HG03045 (cell line): ENCODE results near the gene TXNDC9.
"Not testable (repeated sequence)": the region's sequence is repeated elsewhere in the genome, so short reads cannot be mapped to it uniquely, and the experiment has no call there.

Experiments used
- ATAC-seq: cut with Tn5 transposase; IDR thresholded peaks from one replicate; pipeline ENCODE4 v1.9.1; 2021; ENCODE audit warnings: mild to moderate bottlenecking, moderate library complexity; ENCODE audit not compliant: unreplicated experiment

The TXNDC9 gene, protein sequence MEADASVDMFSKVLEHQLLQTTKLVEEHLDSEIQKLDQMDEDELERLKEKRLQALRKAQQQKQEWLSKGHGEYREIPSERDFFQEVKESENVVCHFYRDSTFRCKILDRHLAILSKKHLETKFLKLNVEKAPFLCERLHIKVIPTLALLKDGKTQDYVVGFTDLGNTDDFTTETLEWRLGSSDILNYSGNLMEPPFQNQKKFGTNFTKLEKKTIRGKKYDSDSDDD

DNA sequence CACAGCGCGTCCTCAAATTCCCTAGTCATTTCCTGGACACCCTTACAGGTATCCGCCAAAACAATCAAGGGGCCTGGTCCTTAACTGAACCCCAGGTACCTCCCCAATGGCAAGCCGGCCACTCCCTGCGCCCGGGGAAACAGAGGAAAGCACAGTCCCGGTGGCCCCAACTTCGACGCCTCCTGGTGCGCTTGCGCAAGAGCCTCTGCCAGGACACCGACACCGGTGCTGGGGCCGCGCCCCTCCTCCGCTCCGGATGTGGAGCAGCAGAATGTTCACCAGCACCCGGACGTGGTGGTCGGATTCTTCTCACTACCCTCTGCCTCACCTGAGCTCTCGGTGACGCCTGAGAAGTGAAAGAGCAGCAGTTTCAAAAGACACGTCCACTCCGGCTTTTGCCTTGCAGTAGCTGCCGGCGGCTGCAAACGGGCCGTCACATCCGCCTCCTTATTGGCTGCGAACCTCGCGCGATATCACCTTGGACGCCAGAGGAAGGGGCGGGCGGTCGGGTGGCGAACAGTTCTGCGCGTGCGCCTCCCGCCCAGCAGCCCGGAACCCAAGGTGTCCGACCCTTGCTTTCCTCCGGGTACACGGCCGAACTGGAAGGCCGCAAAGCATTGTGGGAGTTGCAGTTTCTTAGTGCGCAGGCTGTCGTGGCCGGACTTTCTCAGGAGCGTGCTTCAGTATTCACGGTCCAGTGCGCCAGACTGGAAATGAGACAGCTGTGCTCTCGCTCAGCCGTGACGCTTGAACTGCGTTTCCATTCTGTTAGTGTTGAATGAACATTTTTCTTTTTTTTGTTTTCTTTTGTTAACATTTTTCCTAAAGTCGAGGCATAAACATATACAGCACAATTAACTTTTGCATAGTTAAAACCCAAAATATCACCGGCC is at the start of gene TXNDC9:
Gene TXNDC9 (minus strand): TSS at position 423 of the 893 bp plus-strand sequence. CDS start 3,123 bp downstream, outside the sequence.
- peak; percentile 83 for ATAC-seq

DNA sequence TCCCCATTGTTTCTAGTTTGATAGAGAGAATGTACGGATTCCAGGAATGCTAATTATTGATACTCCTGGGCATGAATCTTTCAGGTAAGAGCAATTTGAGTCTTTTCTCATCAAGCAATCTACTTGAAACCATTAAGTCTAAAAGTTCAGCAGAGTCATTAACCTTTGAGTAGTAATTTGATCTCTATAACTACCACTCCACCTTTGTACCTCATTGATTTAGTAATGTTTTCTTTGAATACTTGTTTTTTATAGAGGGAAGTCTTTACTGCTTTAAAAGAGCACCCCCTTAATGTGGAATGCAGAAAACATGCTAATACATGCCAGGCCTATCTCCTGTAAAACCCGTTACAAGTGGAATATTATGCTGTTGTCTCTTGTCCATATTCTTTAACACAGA is 46.0 kb upstream of the TXNDC9 start:
- no peak for ATAC-seq

DNA sequence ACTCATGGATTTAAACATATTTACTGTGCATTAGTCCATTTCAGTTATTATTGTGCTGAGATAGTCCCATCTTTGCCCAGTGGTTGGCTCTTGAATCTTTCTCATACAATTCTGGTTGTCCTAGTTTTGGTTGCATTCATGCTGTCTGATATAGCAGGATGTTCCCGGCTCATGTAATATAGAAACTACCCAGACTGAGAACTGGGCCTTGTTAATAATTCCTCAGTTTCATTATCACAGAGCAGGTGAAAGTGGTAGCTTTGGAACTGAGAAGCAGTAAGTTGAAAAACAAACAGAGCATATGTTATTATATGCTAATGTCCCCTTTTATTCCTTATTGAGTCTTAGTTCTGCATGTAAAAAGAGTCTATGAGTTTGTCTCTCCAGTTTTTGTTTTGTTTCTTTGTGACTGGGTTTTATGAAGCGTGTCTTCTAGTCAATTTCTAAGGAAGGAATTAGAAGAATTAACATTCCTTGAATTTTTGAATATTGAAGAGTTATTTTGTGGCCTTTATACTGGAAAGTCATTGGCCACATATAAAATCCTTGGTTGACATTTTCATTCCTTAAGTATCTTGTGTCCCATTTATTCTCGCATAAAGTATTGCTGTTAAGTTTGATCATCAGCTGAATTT is 44.4 kb upstream of the TXNDC9 start:
- ATAC-seq: peak; percentile 50

DNA sequence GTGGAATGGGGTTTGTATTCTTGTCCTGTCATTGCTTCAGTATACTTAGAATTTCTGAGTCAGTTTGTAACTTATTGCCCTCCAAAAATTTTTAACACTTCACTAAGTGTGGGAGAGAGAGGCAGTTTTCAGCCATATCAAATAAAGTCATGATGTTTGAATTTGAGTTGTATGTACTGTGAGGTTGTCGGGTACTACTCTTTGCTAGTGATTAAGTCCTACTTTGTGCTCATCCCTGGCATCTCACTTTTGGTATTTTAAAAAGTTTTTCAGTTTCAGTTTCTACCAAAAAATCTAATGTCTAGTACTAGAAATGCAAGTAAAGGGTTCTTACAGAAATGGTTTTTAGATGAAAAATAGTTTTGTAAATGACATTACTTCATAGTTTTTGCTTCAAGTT is 41.7 kb upstream of the TXNDC9 start:
- no peak for ATAC-seq

DNA sequence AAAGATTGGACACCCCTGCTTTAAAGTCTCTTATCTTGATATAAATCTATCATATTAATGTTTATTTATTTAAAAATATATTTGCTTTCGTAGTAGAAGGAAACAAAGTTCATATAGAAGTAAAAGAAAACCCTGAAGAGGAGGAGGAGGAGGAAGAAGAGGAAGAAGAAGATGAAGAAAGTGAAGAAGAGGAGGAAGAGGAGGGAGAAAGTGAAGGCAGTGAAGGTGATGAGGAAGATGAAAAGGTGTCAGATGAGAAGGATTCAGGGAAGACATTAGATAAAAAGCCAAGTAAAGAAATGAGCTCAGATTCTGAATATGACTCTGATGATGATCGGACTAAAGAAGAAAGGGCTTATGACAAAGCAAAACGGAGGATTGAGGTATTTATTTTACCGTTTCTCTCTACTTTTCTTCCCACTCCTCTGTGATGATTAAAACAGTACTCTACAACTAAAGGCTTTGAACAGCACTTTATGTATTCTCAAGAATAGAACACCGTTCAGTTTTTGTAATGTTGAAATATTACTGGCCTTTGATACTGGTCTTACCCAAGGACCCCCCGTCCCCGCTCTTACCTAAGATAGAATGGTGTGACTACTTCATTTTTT is 40.2 kb upstream of the TXNDC9 start:
- no peak for ATAC-seq

DNA sequence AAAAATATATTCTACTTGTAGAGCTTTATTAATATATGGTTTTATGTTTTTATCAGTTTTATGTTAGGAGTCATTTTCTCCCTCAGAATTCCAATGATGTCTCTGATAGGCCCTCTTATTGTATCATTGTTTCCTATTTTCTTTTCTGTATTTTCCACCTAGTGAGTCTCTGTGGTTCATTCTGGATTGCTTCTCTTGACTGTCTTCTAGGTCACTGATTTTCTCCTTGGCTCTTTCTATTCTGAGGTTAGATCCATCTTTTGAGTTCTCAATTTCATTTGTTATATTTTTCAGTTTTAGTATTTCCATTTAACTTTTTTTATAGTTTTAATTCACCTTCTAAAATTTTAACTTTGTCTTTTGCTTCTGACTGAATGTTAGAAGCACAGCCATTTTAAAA is 38.6 kb upstream of the TXNDC9 start:
- ATAC-seq: no peak

DNA sequence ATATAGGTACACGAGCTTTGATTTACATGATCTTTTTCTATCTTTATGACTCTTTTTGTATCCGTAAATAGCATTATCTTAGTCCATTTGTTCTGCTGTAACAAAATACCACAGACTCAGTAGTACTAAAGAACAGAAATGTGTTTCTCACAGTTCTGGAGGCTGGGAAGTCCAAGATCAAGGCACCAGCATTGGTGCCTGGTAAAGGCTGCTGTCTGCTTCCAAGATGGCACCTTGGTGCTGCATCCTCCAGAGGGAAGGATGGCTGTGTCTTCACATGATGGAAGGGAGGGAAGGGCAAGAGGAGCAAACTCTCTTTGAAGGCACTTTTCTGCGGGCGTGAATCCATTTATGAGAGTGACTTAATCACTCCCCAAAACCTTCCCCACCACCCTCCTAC is 37.0 kb upstream of the TXNDC9 start:
- no peak for ATAC-seq

DNA sequence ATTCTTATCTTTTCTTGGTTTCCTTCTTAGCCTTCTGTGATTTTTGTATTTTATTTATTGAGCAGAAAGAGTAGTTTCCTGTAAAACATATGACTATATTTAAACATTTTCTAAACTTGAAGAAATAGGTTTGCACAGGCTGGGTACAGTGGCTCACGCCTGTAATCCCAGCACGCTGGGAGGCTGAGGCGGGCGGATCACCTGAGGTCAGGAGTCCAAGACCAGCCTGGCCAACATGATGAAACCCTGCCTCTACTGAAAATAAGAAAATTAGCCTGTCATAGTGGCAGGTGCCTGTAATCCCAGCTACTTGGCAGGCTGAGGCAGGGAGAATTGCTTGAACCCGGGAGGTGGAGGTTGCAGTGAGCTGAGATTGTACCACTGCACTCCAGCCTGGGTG is 32.7 kb upstream of the TXNDC9 start:
- not testable (repeated sequence) for ATAC-seq

DNA sequence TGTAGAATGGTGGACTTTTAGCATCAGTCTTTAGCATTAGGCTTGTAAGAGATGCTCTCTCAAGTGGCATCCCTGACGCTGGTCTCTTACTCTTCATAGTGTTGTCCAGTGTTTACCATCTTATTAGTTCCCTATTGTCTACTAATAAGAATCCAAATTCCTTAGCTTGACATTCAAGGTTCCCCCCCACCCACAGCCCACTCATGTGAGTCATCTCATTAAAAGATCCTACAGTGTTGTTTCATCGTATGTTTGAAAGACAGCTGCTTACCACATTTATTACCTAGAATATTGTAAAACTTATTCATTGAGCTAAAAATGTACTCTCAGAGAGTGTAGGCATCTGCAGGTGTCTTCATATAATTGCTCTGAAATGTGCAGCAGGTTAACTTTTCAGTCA is 29.5 kb upstream of the TXNDC9 start:
- no peak for ATAC-seq

DNA sequence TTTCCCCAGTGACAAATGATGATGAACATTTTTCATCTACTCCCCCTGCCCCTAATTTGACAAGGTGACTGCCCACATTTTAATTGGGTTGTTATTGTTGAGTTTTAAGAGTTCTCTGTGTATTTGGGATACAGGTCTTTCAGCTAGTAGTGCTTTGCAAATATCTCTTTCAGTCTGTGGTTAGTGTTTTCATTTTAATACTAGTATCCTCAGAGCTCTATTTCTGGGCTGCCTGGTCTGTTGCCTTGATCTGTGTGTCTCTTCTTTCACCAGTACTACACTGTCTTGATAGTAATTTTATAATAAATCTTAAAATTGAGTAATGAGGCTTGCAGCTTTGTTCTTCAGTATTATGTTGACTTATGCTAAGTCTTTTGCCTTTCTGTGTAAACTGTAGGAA is 20.7 kb upstream of the TXNDC9 start:
- no peak for ATAC-seq

DNA sequence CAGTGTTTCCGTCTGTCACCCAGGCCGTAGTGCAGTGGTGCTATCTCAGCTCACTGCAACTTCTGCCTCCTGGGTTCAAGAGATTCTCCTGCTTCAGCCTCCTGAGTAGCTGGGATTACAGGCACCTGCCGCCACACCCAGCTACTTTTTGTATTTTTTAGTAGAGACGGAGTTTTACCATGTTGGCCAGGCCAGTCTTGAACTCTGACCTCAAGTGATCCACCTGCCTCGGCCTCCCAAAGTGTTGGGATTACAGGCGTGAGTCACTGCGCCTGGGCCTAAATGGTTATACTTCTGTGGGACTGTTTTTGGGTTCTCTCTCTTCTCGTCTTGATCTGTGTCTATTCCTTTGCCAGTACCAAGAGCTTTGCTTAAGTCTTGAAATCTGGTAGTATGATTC is 18.7 kb upstream of the TXNDC9 start:
- not testable (repeated sequence) for ATAC-seq

DNA sequence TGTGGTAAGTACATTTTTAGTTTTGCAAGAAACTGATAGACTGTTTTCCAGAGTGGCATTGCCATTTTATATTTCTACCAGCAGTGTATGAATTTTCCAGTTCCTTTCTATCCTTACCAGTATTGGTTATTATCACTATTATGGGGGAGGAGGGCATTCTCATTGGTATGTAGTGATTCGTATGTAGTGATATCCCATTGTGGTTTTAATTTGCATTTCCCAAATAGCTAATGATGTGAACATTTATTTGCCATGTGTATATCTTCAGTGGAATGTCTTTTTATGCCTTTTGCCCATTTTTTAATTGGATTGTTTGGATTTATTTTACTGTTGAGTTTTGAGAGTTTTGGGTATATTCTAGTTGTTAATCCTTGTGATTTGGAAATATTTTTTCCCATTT is 17.9 kb upstream of the TXNDC9 start:
- ATAC-seq: no peak

DNA sequence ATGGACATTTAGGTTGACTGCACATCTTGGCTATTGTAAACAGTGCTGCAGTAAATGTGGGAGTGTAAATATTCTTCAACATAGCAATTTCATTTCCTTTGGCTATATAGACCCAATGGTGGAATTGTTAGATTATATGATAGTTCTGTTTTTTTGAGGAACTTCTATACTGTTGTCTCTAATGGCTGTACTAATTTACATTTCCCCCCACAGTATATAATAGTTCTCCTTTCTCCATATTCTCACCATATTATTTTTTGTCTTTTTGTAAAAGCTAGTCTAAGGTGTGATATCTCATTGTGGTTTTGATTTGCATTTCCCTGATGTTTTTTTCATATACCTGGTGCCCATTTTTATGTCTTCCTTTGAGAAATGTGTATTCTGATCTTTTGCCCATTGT is 14.1 kb upstream of the TXNDC9 start:
- no peak for ATAC-seq

DNA sequence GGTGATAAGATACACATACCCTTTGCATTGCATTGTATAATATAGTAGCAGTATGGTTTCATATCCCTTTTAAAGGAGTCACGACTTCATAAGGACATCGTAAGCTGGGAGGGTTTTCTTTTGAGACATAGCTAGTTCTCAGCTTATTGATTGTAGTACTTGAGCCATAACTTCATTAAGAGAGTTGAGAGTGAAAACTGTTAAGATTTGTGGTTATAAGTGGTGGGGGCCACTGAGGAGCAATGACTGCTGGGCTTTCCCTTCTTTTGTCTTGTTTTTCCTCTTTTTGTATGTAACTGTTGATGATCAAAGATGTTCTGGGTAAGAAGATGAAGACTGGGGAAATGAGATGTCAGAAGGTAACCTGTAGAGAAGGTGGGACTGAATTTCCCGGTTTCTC is 12.0 kb upstream of the TXNDC9 start:
- ATAC-seq: no peak

DNA sequence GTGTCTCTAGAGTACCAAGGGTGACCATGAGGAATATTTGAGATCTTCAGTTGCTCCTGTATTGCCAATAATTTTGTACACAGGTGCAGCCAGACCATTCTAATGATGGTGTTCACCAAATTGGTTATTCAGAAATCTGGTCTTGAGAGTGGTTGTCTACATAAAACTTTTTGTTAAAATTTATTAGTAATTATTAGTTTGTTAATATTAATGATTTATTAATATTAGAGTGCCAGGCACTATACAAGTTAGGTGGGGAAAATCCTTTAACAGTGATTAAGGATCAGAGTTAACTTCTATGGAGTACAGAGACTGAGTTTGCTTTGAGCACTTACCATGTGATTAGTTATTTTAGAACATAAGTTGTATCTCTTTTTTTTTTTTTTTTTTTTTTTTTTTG is 10.1 kb upstream of the TXNDC9 start:
- ATAC-seq: no peak

DNA sequence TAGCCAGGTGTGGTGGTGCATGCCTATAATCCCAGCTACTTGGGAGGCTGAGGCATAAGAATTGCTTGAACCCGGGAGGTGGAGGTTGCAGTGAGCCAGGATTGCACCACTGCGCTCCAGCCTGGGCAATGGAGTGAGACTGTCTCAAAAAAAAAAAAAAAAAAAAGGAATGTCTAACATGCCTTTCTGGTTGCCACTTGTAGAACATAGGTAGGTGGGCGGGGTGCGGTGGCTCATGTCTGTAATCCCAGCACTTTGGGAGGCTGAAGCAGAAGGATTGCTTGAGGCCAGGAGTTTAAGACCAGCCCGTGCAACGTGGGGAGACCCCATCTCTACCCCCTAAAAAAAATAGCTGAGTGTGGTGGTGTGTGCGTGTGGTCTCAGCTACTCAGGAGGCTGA is 9.3 kb upstream of the TXNDC9 start:
- ATAC-seq: not testable (repeated sequence)

DNA sequence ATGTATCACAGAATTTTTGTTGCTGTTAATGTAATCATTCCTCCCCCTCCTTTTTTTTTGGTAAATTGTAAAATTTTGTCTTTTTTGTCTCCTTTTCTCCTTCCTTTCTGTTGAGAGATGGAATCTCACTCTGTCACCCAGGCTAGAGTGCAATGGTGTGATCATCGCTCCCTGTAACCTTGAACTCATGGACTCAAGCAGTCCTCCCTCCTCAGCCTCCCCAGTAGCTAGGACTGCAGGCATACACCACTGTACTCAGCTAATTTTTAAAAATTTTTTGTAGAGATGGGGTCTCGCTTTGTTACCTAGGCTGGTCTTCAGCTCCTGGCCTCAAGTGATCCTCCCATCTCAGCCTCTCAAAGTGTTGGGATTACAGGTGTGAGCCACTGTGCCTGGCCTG is 6.4 kb upstream of the TXNDC9 start:
- no peak for ATAC-seq

DNA sequence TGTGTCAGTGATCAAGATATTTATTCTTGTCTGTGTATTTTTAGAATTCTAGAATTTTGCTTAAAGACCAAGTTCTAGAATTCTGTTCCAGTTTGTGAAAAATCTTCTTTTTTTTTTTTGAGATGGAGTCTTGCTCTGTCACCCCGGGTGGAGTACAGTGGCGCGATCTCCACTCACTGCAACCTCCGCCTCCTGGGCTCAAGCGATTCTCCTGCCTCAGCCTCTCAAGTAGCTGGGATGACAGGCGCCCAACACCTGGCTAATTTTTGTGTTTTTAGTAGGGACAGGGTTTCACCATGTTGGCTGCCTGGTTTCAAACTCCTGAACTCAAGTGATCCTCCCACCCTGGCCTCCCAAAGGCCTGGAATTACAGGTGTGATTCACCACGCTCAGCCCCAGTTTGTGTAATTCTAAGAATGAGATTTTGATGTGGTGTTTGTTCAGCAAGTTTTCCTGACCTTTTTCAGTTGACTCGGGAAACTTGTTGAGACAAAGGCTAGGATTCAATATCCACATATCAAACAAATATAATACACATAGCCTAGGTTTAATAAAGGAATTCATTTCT is 4.6 kb upstream of the TXNDC9 start:
- ATAC-seq: no peak

DNA sequence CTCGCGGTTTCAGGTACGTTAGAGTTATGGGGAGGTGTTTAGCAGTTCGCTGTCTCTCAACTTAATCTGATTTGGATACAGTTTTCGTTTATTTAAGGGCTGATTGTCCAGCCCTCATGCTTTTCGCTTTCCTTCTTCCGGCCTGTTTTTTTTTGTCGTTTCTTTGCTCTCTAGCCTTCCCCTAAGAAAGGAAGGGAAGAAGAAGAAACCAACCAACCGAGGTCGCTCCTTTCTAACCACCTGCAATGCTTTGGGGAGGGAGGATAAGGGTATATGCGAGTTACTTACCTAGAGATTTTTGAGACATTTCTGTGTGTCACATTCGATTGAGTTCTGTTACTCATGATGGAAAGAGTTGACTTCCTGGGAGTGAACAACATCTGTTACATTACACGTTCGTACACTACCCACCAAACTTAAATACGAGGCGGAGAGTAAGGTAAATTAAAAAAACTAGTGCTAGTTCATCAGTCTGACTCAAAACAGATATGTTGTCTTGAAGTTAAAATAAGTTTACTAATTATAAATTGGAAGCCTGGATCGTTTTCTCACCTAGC is 2.0 kb upstream of the TXNDC9 start:
- no peak for ATAC-seq

DNA sequence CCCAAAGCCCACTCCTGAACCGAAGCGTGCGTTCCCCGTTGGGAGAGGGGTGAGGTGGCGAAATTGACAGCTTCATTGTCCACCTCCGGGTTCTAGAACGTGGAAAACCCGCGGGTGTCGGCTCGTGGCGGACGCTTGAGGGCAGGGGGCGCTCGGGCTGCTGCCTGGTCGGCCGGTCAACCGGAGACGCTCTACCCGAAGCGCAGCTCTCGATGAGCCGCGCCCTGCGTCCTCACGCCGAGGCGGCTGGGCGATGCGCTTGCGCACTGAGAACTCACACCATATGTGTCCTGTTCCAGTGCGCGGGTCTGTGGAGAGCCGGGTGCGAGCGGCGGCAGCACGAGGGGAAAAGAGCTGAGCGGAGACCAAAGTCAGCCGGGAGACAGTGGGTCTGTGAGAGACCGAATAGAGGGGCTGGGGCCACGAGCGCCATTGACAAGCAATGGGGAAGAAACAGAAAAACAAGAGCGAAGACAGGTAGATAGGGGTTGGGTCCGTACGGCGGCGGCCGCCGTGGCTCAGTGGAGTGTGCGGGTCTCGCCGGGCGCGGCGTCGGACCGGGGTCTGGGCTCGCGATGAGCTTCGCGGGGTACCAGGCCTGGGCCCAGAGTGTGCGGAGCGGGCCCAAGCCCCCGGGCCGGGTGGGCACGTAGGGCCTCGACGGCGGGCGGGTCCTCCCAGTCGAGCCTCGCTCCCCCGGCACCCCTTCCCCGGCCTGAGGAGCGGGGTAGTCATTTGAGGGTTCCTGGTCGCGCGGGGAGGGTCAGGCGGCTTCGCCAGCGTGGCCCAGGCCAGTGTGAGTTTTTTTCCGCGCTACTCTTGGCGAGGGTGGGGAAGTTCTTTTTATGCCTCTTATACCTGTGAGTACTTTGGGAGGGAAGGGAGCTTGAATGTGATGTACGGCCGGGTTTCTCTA is 1.2 kb upstream of the TXNDC9 start, which contains the start of gene EIF5B:
Gene EIF5B (plus strand): TSS at position 277 of the 916 bp plus-strand sequence. CDS start 166 bp downstream, at position 443.
- peak; percentile 61 for ATAC-seq
